NAMALWA (cell line): ENCODE results near the gene NLRP3.
"Not testable (repeated sequence)": the region's sequence is repeated elsewhere in the genome, so short reads cannot be mapped to it uniquely, and the experiment has no call there.

ENCODE experiments used
- DNase-seq: peaks from one replicate; pipeline ENCODE4 v3.0.0-alpha.2; 2015; ENCODE audit warnings: low spot score

Gene NLRP3

DNA sequence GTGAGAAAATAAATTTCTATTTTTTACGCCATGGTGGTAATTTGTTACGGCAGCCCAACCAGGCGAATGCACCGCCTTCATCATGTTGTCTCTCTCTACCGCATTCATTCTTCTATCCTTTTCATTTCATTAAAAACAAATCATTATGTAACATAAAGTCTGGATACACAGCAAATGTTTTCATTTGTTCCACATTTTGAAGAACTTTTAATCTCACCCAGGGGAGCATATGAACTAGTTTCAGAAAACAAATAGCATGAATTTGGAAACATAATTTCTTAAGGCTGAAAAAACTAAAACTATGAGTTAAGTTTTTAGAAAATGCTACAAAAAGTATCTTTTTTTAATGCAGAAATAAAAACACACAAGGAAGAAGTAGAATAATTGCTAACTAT is 53.2 kb downstream of the NLRP3 start:
- no peak for DNase-seq

DNA sequence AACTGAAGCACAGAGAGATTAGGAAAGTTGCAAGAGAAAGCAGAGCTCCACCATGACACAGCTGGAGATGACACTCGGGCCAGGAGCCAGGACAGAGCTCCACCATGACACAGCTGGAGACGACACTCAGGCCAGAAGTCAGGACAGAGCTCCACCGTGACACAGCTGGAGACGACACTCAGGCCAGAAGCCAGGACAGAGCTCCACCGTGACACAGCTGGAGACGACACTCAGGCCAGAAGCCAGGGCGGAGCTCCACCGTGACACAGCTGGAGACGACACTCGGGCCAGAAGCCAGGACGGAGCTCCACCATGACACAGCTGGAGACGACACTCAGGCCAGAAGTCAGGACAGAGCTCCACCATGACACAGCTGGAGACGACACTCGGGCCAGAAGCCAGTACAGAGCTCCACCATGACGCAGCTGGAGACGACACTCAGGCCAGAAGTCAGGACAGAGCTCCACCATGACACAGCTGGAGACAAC is 55.0 kb downstream of the NLRP3 start:
- not testable (repeated sequence) for DNase-seq

DNA sequence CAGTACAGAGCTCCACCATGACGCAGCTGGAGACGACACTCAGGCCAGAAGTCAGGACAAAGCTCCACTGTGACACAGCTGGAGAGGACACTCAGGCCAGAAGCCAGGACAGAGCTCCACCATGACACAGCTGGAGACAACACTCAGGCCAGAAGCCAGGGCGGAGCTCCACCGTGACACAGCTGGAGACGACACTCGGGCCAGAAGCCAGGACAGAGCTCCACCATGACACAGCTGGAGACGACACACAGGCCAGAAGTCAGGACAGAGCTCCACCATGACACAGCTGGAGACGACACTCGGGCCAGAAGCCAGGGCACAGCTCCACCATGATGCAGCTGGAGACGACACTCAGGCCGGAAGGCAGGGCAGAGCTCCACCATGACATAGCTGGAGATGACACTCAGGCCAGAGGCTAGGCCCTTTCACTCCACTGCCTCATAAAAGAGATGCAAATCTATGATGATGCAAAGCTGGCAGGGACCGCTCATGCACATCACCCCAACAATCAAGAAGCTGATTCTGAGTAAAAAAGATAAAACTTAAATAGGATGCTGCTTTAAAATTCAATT is 55.6 kb downstream of the NLRP3 start:
- DNase-seq: peak; percentile 88

DNA sequence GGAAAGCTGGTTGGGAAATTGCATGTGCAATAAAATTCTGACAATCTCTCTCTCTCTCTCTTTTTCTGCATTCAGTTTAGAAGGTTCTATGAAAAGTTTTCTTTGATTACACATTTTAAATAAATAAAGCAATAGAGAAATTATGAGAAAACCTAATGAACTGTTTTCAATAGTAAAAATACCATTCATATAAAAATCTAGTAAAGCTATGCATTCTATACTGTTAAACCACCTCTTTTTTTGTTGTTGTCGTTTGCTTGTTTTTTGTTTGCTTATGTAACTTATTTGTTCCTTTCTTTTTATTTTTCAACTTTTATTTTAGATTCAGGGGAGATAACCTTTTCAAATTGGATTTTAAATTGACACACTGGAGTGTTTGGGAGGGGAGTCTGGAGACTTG is 56.1 kb downstream of the NLRP3 start:
- DNase-seq: no peak

DNA sequence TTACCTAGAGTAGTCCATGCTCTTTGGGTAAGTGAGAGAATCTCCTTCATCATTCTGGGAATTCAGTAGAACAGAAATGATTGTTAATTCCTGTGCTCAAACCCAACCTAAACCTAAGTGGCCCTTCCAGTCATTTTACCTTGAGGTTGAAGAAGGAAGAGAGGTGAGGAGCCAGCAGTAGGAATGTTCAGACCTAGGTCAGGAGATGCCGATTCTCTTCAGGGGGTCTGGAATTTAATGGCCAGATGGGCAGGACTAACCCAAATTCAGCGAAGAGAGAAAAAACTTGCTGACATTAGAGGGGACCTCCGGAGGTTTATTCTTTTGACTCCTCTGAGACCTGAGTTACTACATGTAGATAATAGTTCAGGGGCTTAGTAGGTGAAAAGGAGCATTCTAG is 58.4 kb downstream of the NLRP3 start:
- DNase-seq: no peak

DNA sequence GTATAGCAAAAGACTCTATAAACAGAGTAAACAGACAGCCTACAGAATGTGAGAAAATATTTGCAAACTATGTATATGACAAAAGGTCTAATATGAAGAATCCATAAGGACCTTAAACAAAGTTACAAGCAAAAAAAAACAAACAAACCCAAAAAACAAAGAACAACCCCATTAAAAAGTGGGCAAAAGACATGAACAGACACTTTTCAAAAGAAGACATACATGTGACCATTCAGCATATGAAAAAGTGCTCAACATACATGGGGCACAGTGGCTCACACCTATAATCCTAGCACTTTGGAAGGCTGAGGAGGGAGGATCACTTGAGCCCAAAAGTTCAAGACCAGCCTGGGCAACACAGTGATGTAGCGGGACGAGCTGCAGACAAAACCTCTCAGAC is 59.8 kb downstream of the NLRP3 start:
- DNase-seq: no peak

DNA sequence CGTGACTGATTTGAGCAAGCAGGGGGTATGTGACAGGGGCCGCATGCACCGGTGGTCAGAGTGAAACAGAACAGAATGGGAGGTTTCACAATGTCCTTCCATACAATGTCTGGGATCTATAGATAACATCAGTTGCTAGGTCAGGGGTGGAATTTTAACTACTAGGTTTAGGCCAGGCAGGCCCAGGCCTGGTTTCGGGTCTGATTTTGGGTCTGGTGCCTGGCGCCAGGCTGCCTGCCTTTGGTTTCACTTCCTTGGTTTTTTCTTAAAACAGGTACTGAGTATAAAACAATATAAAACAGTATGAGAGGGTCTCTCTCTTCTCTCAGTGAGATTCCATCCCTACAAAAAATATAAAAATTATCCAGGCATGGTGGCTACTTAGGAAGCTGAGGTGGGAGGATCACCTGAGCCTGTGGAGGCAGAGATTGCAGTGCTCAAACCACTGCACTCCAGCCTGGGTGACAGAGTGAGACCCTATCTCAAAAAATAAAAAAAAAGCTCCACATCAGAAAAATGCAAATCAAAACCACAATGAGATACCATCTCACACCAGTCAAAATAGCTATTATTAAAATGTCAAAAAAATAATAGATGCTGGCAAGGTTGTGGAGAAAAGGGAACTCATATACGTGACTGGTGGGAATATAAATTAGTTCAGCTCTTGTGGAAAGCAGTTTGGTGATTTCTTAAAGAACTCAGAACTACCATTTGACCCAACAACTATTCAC is 60.5 kb downstream of the NLRP3 start:
- peak; percentile 72 for DNase-seq

DNA sequence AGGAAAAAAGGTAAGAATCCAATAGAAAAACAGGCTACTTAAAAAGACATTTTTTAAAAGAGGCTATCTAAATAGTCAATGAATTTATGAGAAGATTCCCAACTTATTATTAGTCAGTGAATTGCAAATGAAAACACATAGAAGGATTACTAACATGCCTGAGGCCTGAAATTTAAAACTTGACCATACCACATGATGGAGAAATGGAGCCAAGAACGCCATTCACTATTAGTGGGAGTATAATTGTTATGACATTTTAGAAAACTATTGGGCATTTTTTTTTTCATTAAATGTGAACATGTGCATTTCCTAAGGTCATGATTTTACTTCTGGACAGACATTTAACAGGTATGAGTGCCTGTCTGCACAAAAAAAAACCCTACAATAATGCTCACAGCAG is 66.8 kb downstream of the NLRP3 start:
- no peak for DNase-seq

DNA sequence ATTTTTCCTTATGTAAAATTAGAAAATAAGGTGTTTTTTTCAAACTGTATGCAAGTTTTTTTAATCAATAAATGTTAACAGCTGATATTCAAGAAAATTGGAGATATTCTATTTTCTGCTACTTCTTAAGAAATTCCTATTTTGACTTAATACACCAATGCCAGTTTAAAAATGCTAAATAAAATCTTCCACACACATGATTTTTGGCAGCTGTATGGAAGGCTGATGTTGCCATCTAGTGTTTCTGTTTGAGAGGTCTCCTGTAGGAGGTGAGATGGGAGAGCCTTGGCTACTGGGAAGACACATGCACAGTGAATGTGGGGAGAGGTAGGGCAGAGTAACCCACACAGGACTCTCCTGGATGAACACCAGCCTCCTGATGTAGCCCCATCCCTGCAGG is 71.1 kb downstream of the NLRP3 start:
- peak; percentile 75 for DNase-seq

DNA sequence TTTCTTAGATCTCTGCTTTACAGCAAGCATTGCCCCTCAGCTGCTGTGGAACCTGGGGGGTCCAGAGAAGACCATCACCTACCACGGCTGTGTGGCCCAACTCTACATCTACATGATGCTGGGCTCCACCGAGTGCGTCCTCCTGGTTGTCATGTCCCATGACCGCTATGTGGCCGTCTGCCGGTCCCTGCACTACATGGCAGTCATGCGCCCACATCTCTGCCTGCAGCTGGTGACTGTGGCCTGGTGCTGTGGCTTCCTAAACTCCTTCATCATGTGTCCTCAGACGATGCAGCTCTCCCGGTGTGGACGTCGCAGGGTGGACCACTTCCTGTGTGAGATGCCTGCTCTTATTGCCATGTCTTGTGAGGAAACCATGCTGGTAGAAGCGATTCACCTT is 75.4 kb downstream of the NLRP3 start:
- no peak for DNase-seq

DNA sequence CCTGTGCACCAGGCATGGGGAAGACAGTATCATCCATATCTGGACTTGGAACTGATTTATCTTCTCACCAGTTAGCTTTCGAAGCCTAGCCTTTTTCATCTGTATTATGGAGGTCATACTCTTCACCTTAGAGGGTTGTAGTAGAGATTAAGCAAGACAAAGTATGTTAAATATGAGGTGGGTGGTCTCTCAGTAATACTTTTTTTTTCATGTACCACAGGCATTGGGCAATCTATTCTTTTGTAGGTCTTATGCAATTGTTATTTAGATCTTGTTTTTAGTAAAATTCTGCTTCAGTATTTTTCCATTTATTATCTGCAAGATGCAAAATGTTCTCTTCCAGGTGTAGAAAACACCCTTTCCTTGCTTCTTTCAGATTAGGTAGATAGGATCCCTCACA is 77.1 kb downstream of the NLRP3 start:
- DNase-seq: no peak

DNA sequence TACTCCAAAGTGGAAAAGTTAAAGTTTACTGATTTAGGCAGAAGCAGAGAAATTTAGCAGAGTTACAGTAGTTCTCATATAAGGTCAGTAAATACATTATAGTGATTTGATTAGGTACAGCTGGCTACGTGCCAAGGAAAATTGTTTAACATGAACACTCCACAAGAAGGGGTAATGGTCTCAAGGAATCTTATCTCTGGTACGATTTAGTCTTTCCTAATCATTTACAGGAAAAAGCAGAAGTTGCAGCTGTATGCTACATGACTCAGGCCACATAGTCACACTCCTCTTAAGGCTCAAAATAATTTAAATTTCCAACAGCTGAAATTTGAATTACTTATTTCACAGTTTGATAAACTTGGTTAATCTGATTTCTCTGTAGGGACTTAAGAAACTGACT is 78.8 kb downstream of the NLRP3 start:
- DNase-seq: no peak

DNA sequence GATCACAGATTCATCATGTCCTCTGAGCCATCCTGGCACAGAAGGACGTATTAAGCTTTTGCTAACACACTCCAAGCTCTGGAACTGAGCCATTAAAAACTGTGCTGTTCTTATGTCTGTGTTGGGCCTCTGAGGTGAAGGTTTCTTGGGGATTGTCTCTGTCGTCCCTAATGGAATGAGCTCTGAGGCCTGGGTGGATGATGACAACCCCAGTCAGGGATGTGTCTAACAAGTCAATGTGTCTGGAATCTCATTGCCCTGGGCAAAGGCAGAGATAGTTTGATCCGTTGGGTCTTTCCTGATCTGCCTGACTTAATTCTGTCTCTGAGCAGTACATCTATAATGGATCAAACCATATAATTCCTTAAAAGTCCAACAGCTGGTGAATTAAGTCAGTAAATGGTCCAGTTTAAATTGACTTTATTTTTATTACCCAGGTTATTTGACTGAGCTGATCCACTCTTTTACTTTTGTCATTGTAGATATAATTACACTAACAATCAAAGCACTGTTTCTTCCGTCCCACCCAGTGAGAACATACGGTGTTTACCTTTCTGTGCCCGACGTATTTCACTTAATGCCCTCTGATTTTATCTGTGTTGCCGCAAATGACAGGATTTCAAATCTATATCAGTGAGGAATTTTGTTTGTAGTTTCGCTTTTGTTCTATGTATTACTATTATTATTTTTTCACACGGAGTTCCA is 80.8 kb downstream of the NLRP3 start:
- DNase-seq: no peak
